ENCODE data around the gene SYT3. TPM values are rescaled to one million over a fixed set of nuclear protein-coding genes. Genes with fewer than 3 reads are reported as not detected.

SYT3 gene
- total RNA-seq: 0.10 TPM

- DNase-seq: peak; percentile 56
Observed at GRCh38 chr19:50639121-50640112, at the start of gene SYT3. Gene SYT3 (minus strand): TSS chr19:50639881. CDS start chr19:50637411, 2,470 bp downstream.

GRCh38 chr19:50688766-50689165, 49.1 kb upstream of the SYT3 start:
- no peak for DNase-seq

- DNase-seq: no peak
Observed at GRCh38 chr19:50686310-50687032, 46.8 kb upstream of the SYT3 start.

GRCh38 chr19:50679177-50680125, 39.8 kb upstream of the SYT3 start:
- peak; percentile 78 for DNase-seq

- DNase-seq: no peak
Observed at GRCh38 chr19:50678323-50678722, 38.6 kb upstream of the SYT3 start.

GRCh38 chr19:50677636-50678035, 38.0 kb upstream of the SYT3 start:
- no peak for DNase-seq

GRCh38 chr19:50676625-50677197, 37.0 kb upstream of the SYT3 start:
- no peak for DNase-seq

- DNase-seq: no peak
Observed at GRCh38 chr19:50673118-50673517, 33.4 kb upstream of the SYT3 start.

GRCh38 chr19:50670102-50670380, 30.4 kb upstream of the SYT3 start:
- DNase-seq: no peak

- peak; percentile 31 for DNase-seq
Observed at GRCh38 chr19:50669302-50670101, 29.8 kb upstream of the SYT3 start.

GRCh38 chr19:50668879-50669278, 29.2 kb upstream of the SYT3 start:
- DNase-seq: no peak

GRCh38 chr19:50668416-50668815, 28.7 kb upstream of the SYT3 start:
- no peak for DNase-seq

- DNase-seq: no peak
Observed at GRCh38 chr19:50667759-50668231, 28.1 kb upstream of the SYT3 start.

GRCh38 chr19:50667177-50667758, 27.6 kb upstream of the SYT3 start:
- no peak for DNase-seq

- DNase-seq: no peak
Observed at GRCh38 chr19:50666346-50667176, 26.9 kb upstream of the SYT3 start.

GRCh38 chr19:50664204-50664603, 24.5 kb upstream of the SYT3 start:
- no peak for DNase-seq

- no peak for DNase-seq
Observed at GRCh38 chr19:50663482-50663790, 23.8 kb upstream of the SYT3 start.

GRCh38 chr19:50662651-50663481, 23.2 kb upstream of the SYT3 start:
- no peak for DNase-seq
